Panc1 (cell line): ENCODE measurements around the gene SYCE3. TPM values are rescaled to one million over a fixed set of nuclear protein-coding genes. Genes with fewer than 3 reads are reported as not detected.

Experiments
- ATAC-seq: fragments of 200-7000 bp; cut with Tn5 transposase; 2 replicates; pipeline ENCODE4 v1.9.1; 2020; ENCODE audit warnings: mild to moderate bottlenecking, moderate library complexity
- BruUV-seq: library from RNA; stranded (reverse); fragments of 400-500 nt; replicated peaks from 2 replicates; lab custom pipeline; 2021; lab: Mats Ljungman, UMichigan
- CTCF ChIA-PET: fragments of 300-600 bp; sonication (Branson Sonifier 250); formaldehyde crosslinking; loops from one replicate; lab custom pipeline; 2022; ENCODE audit warnings: antibody characterized with exemption; lab: Charles Lee
- POLR2A ChIA-PET: fragments of 300-600 bp; sonication (Branson Sonifier 250); formaldehyde crosslinking; loops from one replicate; lab custom pipeline; 2022; ENCODE audit warnings: antibody characterized with exemption; lab: Charles Lee
- DNase-seq: peaks from one replicate; pipeline ENCODE4 v3.0.0-alpha.2; 2010; ENCODE audit warnings: low read depth, low spot score
- H3K27ac ChIP-seq: 2 replicates; pipeline ENCODE4 v1.5.1; 2011; ENCODE audit warnings: mild to moderate bottlenecking, low read length, inconsistent platforms
- H3K27me3 ChIP-seq: fragments of 200-500 bp; sonication (Bioruptor generic); 2 replicates; pipeline ENCODE4 v1.6.0; 2014; ENCODE audit warnings: low read length, inconsistent platforms; ENCODE audit not compliant: control insufficient read depth, insufficient read depth
- H3K36me3 ChIP-seq: fragments of 200-500 bp; sonication (Bioruptor generic); 2 replicates; pipeline ENCODE4 v1.5.1; 2014; ENCODE audit warnings: inconsistent platforms, mild to moderate bottlenecking, low read length, moderate library complexity; ENCODE audit not compliant: control insufficient read depth, insufficient read depth
- H3K4me1 ChIP-seq: 2 replicates; pipeline ENCODE4 v1.5.1; 2011; ENCODE audit warnings: inconsistent platforms, mild to moderate bottlenecking, low read length, moderate library complexity; ENCODE audit not compliant: control insufficient read depth, insufficient read depth
- H3K4me3 ChIP-seq, 2 experiments: 2 replicates each; pipeline ENCODE4 v1.5.1; 2011 to 2012; ENCODE audit warnings: low read depth in 2 of 2, low read length in 2 of 2, mild to moderate bottlenecking in 2 of 2, inconsistent platforms in 1 of 2, moderate library complexity in 1 of 2
- H3K9me3 ChIP-seq: fragments of 200-500 bp; sonication (Bioruptor generic); 2 replicates; pipeline ENCODE4 v1.5.1; 2014; ENCODE audit warnings: low read depth, mild to moderate bottlenecking, inconsistent platforms, low read length, moderate library complexity; ENCODE audit not compliant: control insufficient read depth, insufficient read depth
- CTCF ChIP-seq: fragments of 450-650 bp; IDR thresholded peaks from 2 replicates; pipeline ENCODE4 v1.5.1; 2017; ENCODE audit warnings: mild to moderate bottlenecking
- POLR2AphosphoS5 ChIP-seq: IDR thresholded peaks from 2 replicates; pipeline ENCODE4 v1.6.1; 2012; ENCODE audit warnings: mild to moderate bottlenecking, low read depth, low read length, moderate library complexity
- REST ChIP-seq, 2 experiments: IDR thresholded peaks; 2 replicates each; pipeline ENCODE4 v1.6.1; 2011 to 2012; ENCODE audit warnings: low read depth in 2 of 2, control low read depth in 1 of 2, low read length in 1 of 2, mild to moderate bottlenecking in 1 of 2, moderate library complexity in 1 of 2; ENCODE audit not compliant: insufficient read depth in 1 of 2
- SIN3A ChIP-seq: IDR thresholded peaks from 2 replicates; pipeline ENCODE4 v1.6.1; 2012; ENCODE audit warnings: low read depth, mild to moderate bottlenecking, low read length, moderate library complexity, borderline replicate concordance; ENCODE audit not compliant: insufficient read depth
- TCF7L2 ChIP-seq: IDR thresholded peaks from 2 replicates; pipeline ENCODE4 v1.6.1; 2011; ENCODE audit warnings: mild to moderate bottlenecking, low read depth, low read length, inconsistent platforms
- in situ Hi-C: cut with HindIII; loops from 2 replicates; pipeline ENCODE4 v1.10.0; 2016; ENCODE audit warnings: low sequenced_read_pairs, low pct_unique_long_range_greater_than_20kb
- intact Hi-C: fragments of 100-400 bp; cut with micrococcal nuclease; formaldehyde crosslinking; loops from one replicate; pipeline ENCODE4 v1.10.0; 2022; ENCODE audit not compliant: unreplicated experiment
- total RNA-seq: library from RNA; stranded (reverse); gene quantifications from one replicate; pipeline ENCODE4 v1.2.1, GENCODE V29; 2021; ENCODE audit not compliant: unreplicated experiment

SYCE3 gene
- total RNA-seq, 1 experiment from 2014 or later, result not detected

- Histone ChIP-seq H3K27ac (no peak overlapping the region), H3K4me3 (no peak overlapping the region), H3K9me3 (no peaks in the 10 kb centered on the region), H3K4me1 (0 out of 2 replicates have a peak, but pooled peaks cover 2% of the 10 kb centered on the region), H3K36me3 (no peaks in the 10 kb centered on the region), H3K27me3 (no peaks in the 10 kb centered on the region)
- TF ChIP-seq CTCF (no peak), TCF7L2 (no peak), REST (IDR thresholded peaks at IDR 0.05; ENCODE audit: insufficient read depth in 1 of 2, low read depth in 2 of 2, low read length in 1 of 2) (no peak), POLR2AphosphoS5 (no peak), SIN3A (no peak)
- BruUV-seq, result no TSS peak
- POLR2A ChIA-PET, result no interaction called here
- no peak for ATAC-seq
- no peak for DNase-seq
- intact Hi-C loops (no loop called here), in situ Hi-C loops (no loop called here)
- CTCF ChIA-PET, result no interaction called here
These were observed 17.0 kb upstream of the SYCE3 start for GRCh38 chr22:50579752-50580151.

GRCh38 chr22:50578776-50579310 is 16.1 kb upstream of the SYCE3 start:
- TF ChIP-seq POLR2AphosphoS5 (no peak), TCF7L2 (no peak)
- no peak for DNase-seq
- Histone ChIP-seq H3K4me1 (0 out of 2 replicates have a peak, but pooled peaks cover 2% of the 10 kb centered on the region), H3K27ac (no peak overlapping the region), H3K36me3 (no peaks in the 10 kb centered on the region), H3K27me3 (no peaks in the 10 kb centered on the region), H3K4me3 (no peak overlapping the region), H3K9me3 (no peaks in the 10 kb centered on the region)
- no peak for ATAC-seq
- in situ Hi-C loops, result no loop called here
- POLR2A ChIA-PET, result no interaction called here
- intact Hi-C loops, result no loop called here
- CTCF ChIA-PET, result no interaction called here
- BruUV-seq, result no TSS peak

- H3K36me3 ChIP-seq, result no peaks in the 10 kb centered on the region
- ATAC-seq (no peak), DNase-seq (no peak)
- H3K9me3 ChIP-seq, result no peaks in the 10 kb centered on the region
- ChIA-PET CTCF (no interaction called here), POLR2A (no interaction called here)
- intact Hi-C loops, result no loop called here
- no TSS peak for BruUV-seq
- TF ChIP-seq SIN3A, result no peak
- TF ChIP-seq REST (IDR thresholded peaks at IDR 0.05; ENCODE audit: insufficient read depth in 1 of 2, low read depth in 2 of 2, low read length in 1 of 2), result no peak
- TF ChIP-seq POLR2AphosphoS5, result no peak
- TF ChIP-seq TCF7L2, result no peak
- TF ChIP-seq CTCF, result no peak
- 0 out of 2 replicates have a peak, but pooled peaks cover 2% of the 10 kb centered on the region for H3K4me1 ChIP-seq
- H3K27ac ChIP-seq, result no peak within 1 kb of the TSS
- in situ Hi-C loops, result no loop called here
- no peaks in the 10 kb centered on the region for H3K27me3 ChIP-seq
- no peak within 1 kb of the TSS for H3K4me3 ChIP-seq
These were observed 15.5 kb upstream of the SYCE3 start, which contains the start of gene CPT1B for GRCh38 chr22:50577987-50578775. Gene CPT1B (minus strand): TSS chr22:50578427. CDS start chr22:50577915, 512 bp downstream.
